Suprapubic skin (tissue), 4 donors: ENCODE results near the gene TIAL1. TPM values are rescaled to one million over a fixed set of nuclear protein-coding genes. Genes with fewer than 3 reads are reported as not detected.
"Not testable (repeated sequence)": the region's sequence is repeated elsewhere in the genome, so short reads cannot be mapped to it uniquely, and the experiment has no call there.

Experiments used
- DNase-seq, 2 donors: peaks; one replicate each; pipeline ENCODE4 v3.0.0-alpha.2; 2019; ENCODE audit warnings: low spot score in 2 of 2
- H3K27ac ChIP-seq: fragments of 200-600 bp; sonication (generic); one replicate; pipeline ENCODE4 v1.5.1; 2019
- H3K27me3 ChIP-seq: fragments of 200-600 bp; sonication (generic); one replicate; pipeline ENCODE4 v1.5.1; 2019
- H3K36me3 ChIP-seq: fragments of 200-600 bp; sonication (generic); one replicate; pipeline ENCODE4 v1.5.1; 2019
- H3K4me1 ChIP-seq: fragments of 200-600 bp; sonication (generic); one replicate; pipeline ENCODE4 v1.5.1; 2019
- H3K4me3 ChIP-seq: fragments of 200-600 bp; sonication (generic); one replicate; pipeline ENCODE4 v1.5.1; 2019; ENCODE audit warnings: mild to moderate bottlenecking
- H3K9me3 ChIP-seq: fragments of 200-600 bp; sonication (generic); one replicate; pipeline ENCODE4 v1.5.1; 2019
- EP300 ChIP-seq: sonication (generic); formaldehyde crosslinking; IDR thresholded peaks from one replicate; pipeline ENCODE4 v1.6.1; 2017; ENCODE audit warnings: antibody characterized with exemption
- POLR2A ChIP-seq, 2 donors: fragments of 450-650 bp; IDR thresholded peaks; one replicate each; pipeline ENCODE4 v1.6.1; 2017; ENCODE audit warnings: antibody characterized with exemption in 2 of 2, mild to moderate bottlenecking in 2 of 2, moderate library complexity in 2 of 2
- POLR2AphosphoS5 ChIP-seq, 3 donors: sonication (generic); formaldehyde crosslinking; IDR thresholded peaks; one replicate each; pipeline ENCODE4 v1.6.1; 2017; ENCODE audit warnings: antibody characterized with exemption in 3 of 3
- WGBS: methylation state at CpG from one replicate; pipeline ENCODE4 v1.1.5; 2018; 5-methylcytosine and 5-hydroxymethylcytosine counted together
- total RNA-seq, 4 donors: library from RNA; depleted of rRNA; stranded (reverse); fragments of >200 nt; gene quantifications; one replicate each; pipeline ENCODE4 v1.1.0, GENCODE V29; 2016
- TF ChIP-seq, protein P1 (sequence below), 2 donors: fragments of 200-600 bp in 1 of 2; fragments of 450-650 bp in 1 of 2; sonication (generic) in 1 of 2; IDR thresholded peaks; one replicate each; pipeline ENCODE4 v1.5.1; 2016 to 2019; ENCODE audit warnings: antibody characterized with exemption in 2 of 2, mild to moderate bottlenecking in 1 of 2, moderate library complexity in 1 of 2

TIAL1 gene
- total RNA-seq, 4 donors from 2014 or later = 52.8 to 176 (median 62.2) TPM

DNA sequence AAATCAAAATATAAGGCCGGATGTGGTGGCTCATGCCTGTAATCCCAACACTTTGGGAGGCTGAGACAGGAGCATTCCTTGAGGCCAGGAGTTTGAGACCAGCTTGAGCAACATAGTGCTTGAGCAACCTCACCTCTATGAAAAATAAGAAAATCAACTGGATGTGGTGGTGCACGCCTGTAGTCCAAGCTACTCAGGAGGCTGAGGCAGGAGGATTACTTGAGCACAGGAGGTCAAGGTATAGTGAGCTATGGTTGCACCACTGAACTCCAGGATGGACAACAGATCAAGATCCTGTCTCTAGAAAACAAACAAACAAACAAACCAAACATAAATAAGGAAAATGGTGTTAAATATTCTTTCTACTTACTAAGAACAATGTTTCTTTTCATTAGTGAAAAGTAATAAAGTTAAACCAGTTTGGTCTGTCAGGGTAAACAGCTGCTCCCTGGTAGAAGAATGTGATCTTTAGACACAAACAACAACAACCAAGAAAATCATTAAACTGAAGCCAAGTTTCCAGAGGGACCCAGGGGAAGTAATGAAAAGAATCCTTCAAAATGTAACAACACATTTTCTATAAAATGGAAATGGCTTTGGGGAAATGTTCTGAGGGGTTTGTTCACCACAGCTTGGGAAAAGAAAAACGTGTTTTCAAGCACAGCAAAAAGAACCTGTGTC, 36.9 kb upstream of the TIAL1 start:
- H3K4me3 ChIP-seq = no peak overlapping the region
- no peaks in the 10 kb centered on the region for H3K36me3 ChIP-seq
- no peaks in the 10 kb centered on the region for H3K9me3 ChIP-seq
- H3K4me1 ChIP-seq = no peaks in the 10 kb centered on the region
- no peak for DNase-seq
- no peak overlapping the region for H3K27ac ChIP-seq
- H3K27me3 ChIP-seq = no peaks in the 10 kb centered on the region
- TF ChIP-seq POLR2AphosphoS5 (IDR thresholded peaks at IDR 0.05) (no peak), EP300 (no peak), POLR2A (IDR thresholded peaks at IDR 0.05) (no peak)
- TF ChIP-seq, protein P1, sequence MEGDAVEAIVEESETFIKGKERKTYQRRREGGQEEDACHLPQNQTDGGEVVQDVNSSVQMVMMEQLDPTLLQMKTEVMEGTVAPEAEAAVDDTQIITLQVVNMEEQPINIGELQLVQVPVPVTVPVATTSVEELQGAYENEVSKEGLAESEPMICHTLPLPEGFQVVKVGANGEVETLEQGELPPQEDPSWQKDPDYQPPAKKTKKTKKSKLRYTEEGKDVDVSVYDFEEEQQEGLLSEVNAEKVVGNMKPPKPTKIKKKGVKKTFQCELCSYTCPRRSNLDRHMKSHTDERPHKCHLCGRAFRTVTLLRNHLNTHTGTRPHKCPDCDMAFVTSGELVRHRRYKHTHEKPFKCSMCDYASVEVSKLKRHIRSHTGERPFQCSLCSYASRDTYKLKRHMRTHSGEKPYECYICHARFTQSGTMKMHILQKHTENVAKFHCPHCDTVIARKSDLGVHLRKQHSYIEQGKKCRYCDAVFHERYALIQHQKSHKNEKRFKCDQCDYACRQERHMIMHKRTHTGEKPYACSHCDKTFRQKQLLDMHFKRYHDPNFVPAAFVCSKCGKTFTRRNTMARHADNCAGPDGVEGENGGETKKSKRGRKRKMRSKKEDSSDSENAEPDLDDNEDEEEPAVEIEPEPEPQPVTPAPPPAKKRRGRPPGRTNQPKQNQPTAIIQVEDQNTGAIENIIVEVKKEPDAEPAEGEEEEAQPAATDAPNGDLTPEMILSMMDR (IDR thresholded peaks at IDR 0.05) = no peak
- 71% methylated on average over 3 of the region's 3 CpGs for WGBS

DNA sequence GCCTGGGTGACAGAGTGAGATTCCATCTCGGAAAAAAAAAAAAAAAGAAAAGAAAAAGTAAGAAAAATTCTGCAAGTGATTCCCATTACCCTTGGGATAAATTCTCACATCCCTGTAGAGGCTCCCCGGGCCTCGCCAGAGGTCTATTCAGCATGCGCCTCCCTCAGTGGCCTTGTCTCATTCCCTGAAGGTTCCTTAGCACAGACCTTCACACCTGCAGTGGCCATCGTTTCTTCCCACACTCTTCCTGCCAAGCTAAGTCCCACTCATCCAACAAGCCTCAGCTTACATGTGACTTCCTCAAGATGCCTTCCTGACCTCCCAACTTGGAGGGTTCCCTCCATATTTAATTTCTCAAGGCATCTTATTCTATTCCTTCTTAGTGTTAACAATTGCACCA, 33.5 kb upstream of the TIAL1 start:
- TF ChIP-seq, protein P1 (IDR thresholded peaks at IDR 0.05) = no peak
- TF ChIP-seq POLR2AphosphoS5 (IDR thresholded peaks at IDR 0.05) = no peak
- TF ChIP-seq POLR2A (IDR thresholded peaks at IDR 0.05) = no peak
- no peak for TF ChIP-seq EP300
- WGBS = 84% methylated on average over 5 of the region's 5 CpGs

DNA sequence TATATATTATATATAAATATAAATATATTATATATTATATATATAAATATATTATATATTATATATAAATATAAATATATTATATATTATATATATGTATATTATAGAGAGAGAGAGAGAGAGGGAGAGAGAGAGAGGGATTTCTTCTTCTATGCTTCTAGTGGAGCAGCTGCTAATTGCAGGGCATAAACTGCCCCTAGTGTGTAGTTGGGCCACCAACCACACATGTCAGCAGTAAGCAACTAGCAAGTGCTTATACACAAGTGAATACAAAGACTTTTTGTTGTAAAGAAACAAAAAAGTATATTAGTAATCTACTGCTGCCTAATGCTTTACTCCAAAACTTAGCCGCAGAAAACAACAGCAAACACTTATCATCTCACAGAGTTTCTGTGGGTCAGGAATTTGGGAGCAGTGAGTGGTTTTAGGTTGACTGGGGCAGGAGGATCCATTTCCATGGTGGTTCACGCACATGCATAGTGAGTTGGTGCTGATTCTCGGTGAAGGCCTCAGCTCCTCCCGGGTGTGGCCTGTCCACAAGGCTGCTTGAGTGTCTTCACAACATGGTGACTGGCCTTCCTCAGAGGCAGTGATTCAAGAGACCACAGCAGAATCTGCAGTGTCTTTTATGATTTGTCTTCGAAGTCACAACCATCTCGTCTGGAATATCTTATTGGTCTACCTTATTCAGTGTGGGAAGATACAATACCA, 29.0 kb upstream of the TIAL1 start:
- no peaks in the 10 kb centered on the region for H3K27me3 ChIP-seq
- TF ChIP-seq POLR2AphosphoS5 (IDR thresholded peaks at IDR 0.05) (no peak), EP300 (no peak), POLR2A (IDR thresholded peaks at IDR 0.05) (no peak)
- TF ChIP-seq, protein P1 (IDR thresholded peaks at IDR 0.05) = no peak

More for the DNA sequence above, 33.5 kb upstream of the TIAL1 start:
- no peaks in the 10 kb centered on the region for H3K36me3 ChIP-seq
- H3K4me1 ChIP-seq = no peaks in the 10 kb centered on the region
- H3K4me3 ChIP-seq = no peak overlapping the region
- H3K9me3 ChIP-seq = no peaks in the 10 kb centered on the region
- no peaks in the 10 kb centered on the region for H3K27me3 ChIP-seq
- H3K27ac ChIP-seq = no peak overlapping the region
- no peak for DNase-seq

DNA sequence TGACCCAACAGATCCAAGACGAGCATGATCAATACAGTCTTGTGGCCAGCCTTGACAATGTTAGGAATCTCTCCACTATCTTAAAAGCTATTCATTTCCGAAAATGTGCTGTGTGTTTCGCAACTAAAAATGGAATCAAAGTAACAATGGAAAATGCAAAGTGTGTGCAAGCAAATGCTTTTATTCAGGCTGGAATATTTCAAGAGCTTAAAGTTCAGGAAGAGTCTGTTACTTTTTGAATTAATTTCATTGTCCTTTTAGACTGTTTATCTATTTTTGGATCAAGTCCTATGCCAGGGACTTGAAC, 24.3 kb upstream of the TIAL1 start:
- Histone ChIP-seq H3K36me3 (no peaks in the 10 kb centered on the region), H3K4me1 (peaks cover 23% of the 10 kb centered on the region), H3K9me3 (no peaks in the 10 kb centered on the region), H3K4me3 (no peak overlapping the region), H3K27me3 (no peaks in the 10 kb centered on the region), H3K27ac (no peak overlapping the region)
- DNase-seq = no peak
- WGBS = 80% methylated on average over 3 of the region's 3 CpGs
- TF ChIP-seq POLR2A (IDR thresholded peaks at IDR 0.05) (no peak), POLR2AphosphoS5 (IDR thresholded peaks at IDR 0.05) (no peak), EP300 (no peak)
- TF ChIP-seq, protein P1 (IDR thresholded peaks at IDR 0.05) = no peak

More for the DNA sequence above, 29.0 kb upstream of the TIAL1 start:
- H3K9me3 ChIP-seq = no peaks in the 10 kb centered on the region
- H3K4me3 ChIP-seq = no peak overlapping the region
- over 99% methylated on average over 6 of the region's 6 CpGs for WGBS
- no peak for DNase-seq
- no peaks in the 10 kb centered on the region for H3K4me1 ChIP-seq
- no peaks in the 10 kb centered on the region for H3K36me3 ChIP-seq
- H3K27ac ChIP-seq = no peak overlapping the region

DNA sequence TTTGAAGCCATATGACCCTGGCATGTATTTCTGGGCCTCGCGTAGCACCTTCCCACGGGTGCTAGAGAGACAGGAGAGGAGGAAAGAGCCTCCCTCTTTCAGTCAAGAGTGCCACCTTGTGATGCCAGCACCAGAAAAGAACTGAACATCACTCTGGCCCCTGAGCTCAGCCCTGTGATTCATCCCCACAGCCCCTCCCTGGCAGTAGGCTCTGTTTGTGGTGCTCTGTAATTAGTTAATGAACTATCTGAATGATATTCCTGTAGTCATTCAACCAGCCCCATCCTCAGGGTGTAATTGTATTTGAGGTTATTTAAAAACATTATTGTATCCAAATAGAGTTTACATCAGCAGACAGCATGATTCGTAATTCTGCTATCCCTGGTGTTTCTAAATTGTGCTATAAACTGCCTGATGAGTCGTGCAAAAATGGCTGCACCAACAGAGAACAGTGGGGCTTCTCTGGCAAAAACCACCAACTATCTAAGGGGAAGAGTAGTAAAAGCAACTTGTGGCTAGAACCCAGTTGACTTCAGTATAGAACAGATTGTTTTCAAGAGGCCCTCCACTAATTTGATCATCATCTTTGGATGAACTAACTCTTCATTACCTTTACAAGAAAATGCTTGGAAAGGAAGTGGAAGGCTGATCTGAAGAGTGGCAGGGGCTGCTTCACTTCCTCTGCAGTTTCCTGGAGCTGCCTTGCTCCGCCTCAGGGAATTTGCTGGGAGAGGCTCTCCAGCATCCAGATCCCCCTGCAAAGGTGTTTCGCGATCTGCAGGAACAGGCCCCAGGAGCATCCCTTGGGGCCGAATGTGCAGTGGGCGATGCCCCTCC, 23.7 kb upstream of the TIAL1 start:
- Histone ChIP-seq H3K36me3 (no peaks in the 10 kb centered on the region), H3K27me3 (no peaks in the 10 kb centered on the region), H3K9me3 (no peaks in the 10 kb centered on the region), H3K4me3 (no peak overlapping the region), H3K4me1 (peaks cover 23% of the 10 kb centered on the region), H3K27ac (no peak overlapping the region)
- WGBS = 63% methylated on average over 10 of the region's 10 CpGs
- TF ChIP-seq POLR2A (IDR thresholded peaks at IDR 0.05) = no peak
- TF ChIP-seq, protein P1 (IDR thresholded peaks at IDR 0.05) = no peak
- no peak for TF ChIP-seq EP300
- TF ChIP-seq POLR2AphosphoS5 (IDR thresholded peaks at IDR 0.05) = no peak
- no peak for DNase-seq

DNA sequence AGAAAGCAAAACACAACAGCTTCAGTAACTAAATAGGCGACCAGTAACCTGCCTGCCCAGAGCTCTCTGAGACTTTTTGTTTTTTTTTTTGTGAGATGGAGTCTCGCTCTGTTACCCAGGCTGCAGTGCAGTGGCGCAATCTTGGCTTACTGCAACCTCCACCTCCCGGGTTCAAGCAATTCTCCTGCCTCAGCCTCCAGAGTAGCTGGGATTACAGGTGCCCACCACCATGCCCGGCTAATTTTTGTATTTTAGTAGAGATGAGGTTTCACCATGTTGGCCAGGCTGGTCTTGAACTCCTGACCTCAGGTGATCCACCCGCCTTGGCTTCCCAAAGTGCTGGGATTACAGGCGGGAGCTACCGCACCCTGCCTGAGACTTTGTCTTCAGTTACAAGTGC, 23.0 kb upstream of the TIAL1 start:
- H3K27ac ChIP-seq, H3K9me3 ChIP-seq, H3K27me3 ChIP-seq, DNase-seq, H3K36me3 ChIP-seq, H3K4me3 ChIP-seq: not testable (repeated sequence)
- WGBS = 82% methylated on average over 7 of the region's 8 CpGs
- peaks cover 23% of the 10 kb centered on the region for H3K4me1 ChIP-seq
